Stomach (tissue), 19 donors: ENCODE data around the gene ARL13B. TPM values are rescaled to one million over a fixed set of nuclear protein-coding genes. Genes with fewer than 3 reads are reported as not detected.
"Not testable (repeated sequence)": the region's sequence is repeated elsewhere in the genome, so short reads cannot be mapped to it uniquely, and the experiment has no call there.

ENCODE experiments used
- DNase-seq, 2 donors: peaks; one replicate each; pipeline versions ENCODE4 v3.0.0 to v3.0.0-alpha.2; 2013 to 2019
- H3K27ac ChIP-seq, 5 donors: fragments of 200-600 bp in 4 of 5; sonication (generic) in 4 of 5; one replicate each; pipeline ENCODE4 v1.5.1; 2013 to 2019; ENCODE audit warnings: mild to moderate bottlenecking in 1 of 5, moderate library complexity in 1 of 5
- H3K27me3 ChIP-seq, 3 donors: fragments of 200-600 bp; sonication (generic); one replicate each; pipeline ENCODE4 v1.5.1; 2017 to 2019; ENCODE audit warnings: mixed run types in 1 of 3
- H3K36me3 ChIP-seq, 4 donors: fragments of 200-600 bp; sonication (generic); 1 replicate in 3 of 4; 2 replicates in 1 of 4; pipeline ENCODE4 v1.5.1; 2016 to 2019
- H3K4me1 ChIP-seq, 4 donors: fragments of 200-600 bp; sonication (generic); one replicate each; pipeline ENCODE4 v1.5.1; 2016 to 2019
- H3K4me3 ChIP-seq, 4 donors: fragments of 200-600 bp; sonication (generic) in 3 of 4; one replicate each; pipeline ENCODE4 v1.5.1; 2016 to 2019; ENCODE audit warnings: mild to moderate bottlenecking in 1 of 4
- H3K9me3 ChIP-seq, 4 donors: fragments of 200-600 bp; sonication (generic); one replicate each; pipeline ENCODE4 v1.5.1; 2016 to 2019
- EP300 ChIP-seq: sonication (generic); formaldehyde crosslinking; IDR thresholded peaks from one replicate; pipeline ENCODE4 v1.6.1; 2017; ENCODE audit warnings: antibody characterized with exemption
- POLR2A ChIP-seq, 4 donors: fragments of 450-650 bp; IDR thresholded peaks; one replicate each; pipeline ENCODE4 v1.6.1; 2016; ENCODE audit warnings: antibody characterized with exemption in 4 of 4, control low read depth in 2 of 4, mild to moderate bottlenecking in 1 of 4, moderate library complexity in 1 of 4
- POLR2AphosphoS5 ChIP-seq, 3 donors: sonication (generic); formaldehyde crosslinking; IDR thresholded peaks; one replicate each; pipeline ENCODE4 v1.6.1; 2016; ENCODE audit warnings: antibody characterized with exemption in 3 of 3
- WGBS, 5 donors: extraction: QIAGEN DNeasy Blood & Tissue Kit in 3 of 5; methylation state at CpG; one replicate each; pipeline versions ENCODE4 v1.1.5 to v1.1.7; 2013 to 2018; 5-methylcytosine and 5-hydroxymethylcytosine counted together
- intact Hi-C: fragments of 100-400 bp; cut with DNase I; formaldehyde crosslinking; loops from one replicate; pipeline ENCODE4 v1.15.1; 2023; ENCODE audit warnings: low total_unique reads
- long read RNA-seq, 10 donors: transcript quantifications; one replicate each; lab custom pipeline, GENCODE V29; 2026
- polyA plus RNA-seq, 3 donors: library from polyadenylated mRNA; stranded (reverse); fragments of 200-250 nt; gene quantifications; one replicate each; pipeline ENCODE4 v1.2.3, GENCODE V29; 2013
- total RNA-seq, 5 donors: library from RNA; depleted of rRNA; stranded (reverse); fragments of >200 nt; gene quantifications; one replicate each; pipeline versions ENCODE4 v1.1.0 to v1.2.3, GENCODE V29; 2014 to 2016
- TF ChIP-seq, protein P1 (sequence below), 7 experiments: fragments of 450-650 bp in 4 of 7; fragments of 200-600 bp in 3 of 7; sonication (generic) in 3 of 7; IDR thresholded peaks; one replicate each; pipeline ENCODE4 v1.5.1; 2016 to 2019; ENCODE audit warnings: antibody characterized with exemption in 7 of 7, control low read depth in 2 of 7, mild to moderate bottlenecking in 1 of 7
- donor health status: healthy with polysubstance abuse.
- donor health status: Bipolar disorder and iron deficiency.
- donor health status: healthy.

Gene ARL13B
- total RNA-seq (10 to 100 TPM in 2 of 5 donors, 1 to 10 TPM in 2, under 1 TPM in 1; 0.45 to 23.2 (median 6.5) TPM), polyA plus RNA-seq (1 to 10 TPM; 2.4 to 5.2 (median 3.0) TPM)
- long read RNA-seq, donor 1, result 0 reads
- long read RNA-seq, donor 2, result 0 reads
- long read RNA-seq, donor 3, result 0 reads
- long read RNA-seq, donor 4, result 0 reads
- long read RNA-seq, donor 5, result 0 reads
- long read RNA-seq, donor 6, result 0 reads
- long read RNA-seq, donor 7, result 0 reads
- long read RNA-seq, donor 8, result 0 reads
- long read RNA-seq, donor 9, partial matches to known transcripts, result 0 of 1 reads
- long read RNA-seq, donor 9, other reads (novel, unspliced or antisense), result 0 of 1 reads
- long read RNA-seq, donor 10, result 0 reads

- H3K36me3 ChIP-seq, result no peaks in the 10 kb centered on the region
- peak within 1 kb of the TSS; percentile 89 to 97 (median 96) for H3K27ac ChIP-seq
- WGBS, 5 donors, result 0 to 1% (median 0%) methylated on average over 61 to 66 of the region's 66 CpGs
- peaks cover 9 to 35% (median 16%) of the 10 kb centered on the region in 4 donors for H3K4me1 ChIP-seq
- intact Hi-C loops, result no loop called here
- no peaks in the 10 kb centered on the region for H3K9me3 ChIP-seq
- peak; percentile 97 to 99 for DNase-seq
- peak within 1 kb of the TSS; percentile 78 to 97 (median 85) for H3K4me3 ChIP-seq
- TF ChIP-seq POLR2AphosphoS5 (IDR thresholded peaks at IDR 0.05) (peak; percentile 89 to 91 (median 90)), POLR2A (IDR thresholded peaks at IDR 0.05) (peak in 2 of 4 donors; percentile 30 to 73), EP300 (no peak)
- TF ChIP-seq, protein P1, sequence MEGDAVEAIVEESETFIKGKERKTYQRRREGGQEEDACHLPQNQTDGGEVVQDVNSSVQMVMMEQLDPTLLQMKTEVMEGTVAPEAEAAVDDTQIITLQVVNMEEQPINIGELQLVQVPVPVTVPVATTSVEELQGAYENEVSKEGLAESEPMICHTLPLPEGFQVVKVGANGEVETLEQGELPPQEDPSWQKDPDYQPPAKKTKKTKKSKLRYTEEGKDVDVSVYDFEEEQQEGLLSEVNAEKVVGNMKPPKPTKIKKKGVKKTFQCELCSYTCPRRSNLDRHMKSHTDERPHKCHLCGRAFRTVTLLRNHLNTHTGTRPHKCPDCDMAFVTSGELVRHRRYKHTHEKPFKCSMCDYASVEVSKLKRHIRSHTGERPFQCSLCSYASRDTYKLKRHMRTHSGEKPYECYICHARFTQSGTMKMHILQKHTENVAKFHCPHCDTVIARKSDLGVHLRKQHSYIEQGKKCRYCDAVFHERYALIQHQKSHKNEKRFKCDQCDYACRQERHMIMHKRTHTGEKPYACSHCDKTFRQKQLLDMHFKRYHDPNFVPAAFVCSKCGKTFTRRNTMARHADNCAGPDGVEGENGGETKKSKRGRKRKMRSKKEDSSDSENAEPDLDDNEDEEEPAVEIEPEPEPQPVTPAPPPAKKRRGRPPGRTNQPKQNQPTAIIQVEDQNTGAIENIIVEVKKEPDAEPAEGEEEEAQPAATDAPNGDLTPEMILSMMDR (IDR thresholded peaks at IDR 0.05), result no peak
- no peaks in the 10 kb centered on the region for H3K27me3 ChIP-seq
Observed at GRCh38 chr3:93979850-93980676, at the start of gene ARL13B. Gene ARL13B (plus strand): TSS chr3:93980155. CDS start chr3:93980424, 269 bp downstream.

- H3K27ac ChIP-seq, result no peak overlapping the region
Observed at GRCh38 chr3:93931597-93932229, 48.2 kb upstream of the ARL13B start.

DNA sequence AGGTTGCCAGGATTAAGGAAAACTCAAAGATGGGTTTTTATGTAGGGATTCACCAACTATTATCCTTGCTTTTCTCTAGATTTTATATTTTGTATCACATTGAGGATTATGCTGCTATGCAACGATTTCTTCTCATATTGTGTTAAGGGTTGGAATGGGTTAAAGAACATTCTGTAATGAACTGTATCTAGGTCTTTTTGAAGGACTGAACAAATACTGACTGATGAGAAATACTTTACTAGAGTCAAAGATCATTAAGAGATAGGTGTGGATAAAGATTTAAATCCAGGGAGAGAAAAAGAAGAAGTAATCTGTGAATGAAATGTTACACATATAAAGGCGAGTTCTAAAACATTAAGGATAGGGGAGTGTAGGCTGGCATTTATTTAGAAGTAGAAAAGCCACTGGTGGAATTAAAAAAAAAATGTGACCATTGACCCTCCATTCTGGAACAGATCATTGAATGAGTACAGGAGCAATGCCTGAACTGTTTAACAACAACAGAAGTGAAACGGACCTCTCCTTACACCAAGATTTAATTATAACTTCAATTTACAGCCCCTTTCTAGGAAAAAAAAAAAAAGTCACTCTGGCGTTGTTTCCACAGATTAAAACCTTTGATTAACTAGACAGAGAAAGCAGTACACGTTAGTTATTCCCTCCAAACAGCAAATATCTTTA is 45.4 kb upstream of the ARL13B start:
- no peak for DNase-seq
- 56 to 70% (median 58%) methylated on average over 5 of the region's 5 CpGs for WGBS, 5 donors
- Histone ChIP-seq H3K4me3 (no peak overlapping the region), H3K27ac (no peak overlapping the region), H3K4me1 (no peaks in the 10 kb centered on the region), H3K27me3 (no peaks in the 10 kb centered on the region), H3K36me3 (no peaks in the 10 kb centered on the region), H3K9me3 (no peaks in the 10 kb centered on the region)
- intact Hi-C loops, result no loop called here
- TF ChIP-seq POLR2AphosphoS5 (IDR thresholded peaks at IDR 0.05) (no peak), EP300 (no peak), POLR2A (IDR thresholded peaks at IDR 0.05) (no peak)
- TF ChIP-seq, protein P1 (IDR thresholded peaks at IDR 0.05), result no peak

More at GRCh38 chr3:93931597-93932229, 48.2 kb upstream of the ARL13B start:
- intact Hi-C loops, result no loop called here
- no peaks in the 10 kb centered on the region for H3K36me3 ChIP-seq
- DNase-seq, result no peak
- 88 to 95% (median 91%) methylated on average over 5 of the region's 5 CpGs for WGBS, 5 donors
- no peaks in the 10 kb centered on the region for H3K4me1 ChIP-seq
- no peaks in the 10 kb centered on the region for H3K27me3 ChIP-seq
- no peaks in the 10 kb centered on the region for H3K9me3 ChIP-seq
- no peak overlapping the region for H3K4me3 ChIP-seq
- TF ChIP-seq EP300, result no peak

DNA sequence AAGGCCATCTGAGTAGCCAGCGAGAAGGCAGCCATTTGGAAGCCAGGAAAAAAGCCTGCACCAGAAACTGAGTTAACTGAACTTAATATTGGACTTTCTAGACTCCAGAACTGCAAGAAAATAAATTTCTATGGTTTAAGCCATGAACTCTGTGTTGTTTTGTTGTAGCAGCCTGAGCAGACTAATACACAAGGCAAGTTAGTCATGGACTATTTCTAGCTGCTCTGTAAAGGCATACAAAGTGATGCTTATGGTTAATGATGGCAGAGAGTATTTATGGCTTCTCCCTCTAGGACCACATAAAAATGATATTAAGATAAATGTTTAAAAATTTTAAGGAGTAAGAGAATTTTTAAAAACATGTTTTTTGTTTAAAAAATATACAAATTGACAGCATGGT is 43.4 kb upstream of the ARL13B start:
- Histone ChIP-seq H3K36me3 (no peaks in the 10 kb centered on the region), H3K9me3 (peaks cover 0 to 7% (median 3%) of the 10 kb centered on the region in 4 donors), H3K27me3 (no peaks in the 10 kb centered on the region), H3K27ac (no peak overlapping the region), H3K4me1 (no peaks in the 10 kb centered on the region), H3K4me3 (no peak overlapping the region)
- WGBS, 5 donors, result 63 to 89% (median 84%) methylated on average over 1 of the region's 1 CpG
- TF ChIP-seq, protein P1 (IDR thresholded peaks at IDR 0.05), result no peak
- TF ChIP-seq EP300 (no peak), POLR2A (IDR thresholded peaks at IDR 0.05) (no peak), POLR2AphosphoS5 (IDR thresholded peaks at IDR 0.05) (no peak)
- intact Hi-C loops, result no loop called here
- no peak for DNase-seq

DNA sequence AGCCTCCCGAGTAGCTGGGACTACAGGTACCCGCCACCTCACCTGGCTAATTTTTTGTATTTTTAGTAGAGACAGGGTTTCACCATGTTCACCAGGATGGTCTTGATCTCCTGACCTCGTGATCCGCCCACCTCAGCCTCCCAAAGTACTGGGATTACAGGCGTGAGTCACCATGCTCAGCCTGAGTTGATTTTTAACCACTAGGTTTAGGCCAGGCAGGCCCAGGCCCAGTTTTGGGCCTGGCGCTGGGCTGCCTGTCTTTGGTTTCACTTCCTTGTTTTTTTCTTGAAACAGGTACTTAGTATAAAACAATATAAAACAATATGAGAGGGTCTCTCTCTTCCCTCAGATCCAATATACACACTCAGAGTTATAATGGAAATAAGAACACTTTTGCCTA is 42.5 kb upstream of the ARL13B start:
- H3K27me3 ChIP-seq, H3K4me3 ChIP-seq, H3K36me3 ChIP-seq, DNase-seq, H3K27ac ChIP-seq, H3K4me1 ChIP-seq, intact Hi-C loops: not testable (repeated sequence)
- peaks cover 0 to 16% (median 7%) of the 10 kb centered on the region in 4 donors for H3K9me3 ChIP-seq
- 84 to 89% (median 88%) methylated on average over 6 of the region's 6 CpGs for WGBS, 5 donors

DNA sequence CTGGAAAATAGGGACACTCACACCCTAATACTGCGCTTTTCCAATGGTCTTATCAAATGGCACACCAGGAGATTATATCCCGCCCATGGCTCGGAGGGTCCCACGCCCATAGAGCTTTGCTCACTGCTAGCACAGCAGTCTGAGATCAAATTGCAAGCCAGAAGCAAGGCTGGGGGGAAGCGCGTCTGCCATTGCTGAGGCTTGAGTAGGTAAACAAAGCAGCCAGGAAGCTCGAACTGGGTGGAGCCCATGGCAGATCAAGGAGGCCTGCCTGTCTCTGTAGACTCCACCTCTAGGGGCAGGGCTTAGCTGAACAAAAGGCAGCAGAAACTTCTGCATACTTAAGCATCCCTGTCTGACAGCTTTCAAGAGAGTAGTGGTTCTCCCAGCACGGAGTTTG is 30.0 kb upstream of the ARL13B start:
- H3K4me1 ChIP-seq, H3K27ac ChIP-seq, H3K27me3 ChIP-seq, H3K4me3 ChIP-seq, intact Hi-C loops, DNase-seq, H3K36me3 ChIP-seq: not testable (repeated sequence)
- H3K9me3 ChIP-seq, result peaks cover 0 to 18% (median 0%) of the 10 kb centered on the region in 4 donors
- WGBS, 5 donors, result 73 to 87% (median 85%) methylated on average over 7 to 8 of the region's 8 CpGs
